Measurements from ENCODE around the gene CTH.

Gene CTH

GRCh38 chr1:70429219-70429618, 18.2 kb downstream of the CTH start:
- no peak overlapping the region for H3K4me3 ChIP-seq (ENCODE audit: low read length)
- TF ChIP-seq CTCF (conservative IDR thresholded peaks at IDR 0.05; ENCODE audit: low read depth, low read length): no peak
- DNase-seq (ENCODE audit: low read depth): no peak

- no peak for TF ChIP-seq CTCF (conservative IDR thresholded peaks at IDR 0.05; ENCODE audit: low read depth, low read length)
- DNase-seq (ENCODE audit: low read depth): no peak
- no peak overlapping the region for H3K4me3 ChIP-seq (ENCODE audit: low read length)
Observed at GRCh38 chr1:70429757-70430156, 18.7 kb downstream of the CTH start.

GRCh38 chr1:70431317-70431716, 20.2 kb downstream of the CTH start:
- no peak for TF ChIP-seq CTCF (conservative IDR thresholded peaks at IDR 0.05; ENCODE audit: low read depth, low read length)
- no peak for DNase-seq (ENCODE audit: low read depth)
- no peak overlapping the region for H3K4me3 ChIP-seq (ENCODE audit: low read length)

- no peak for TF ChIP-seq CTCF (conservative IDR thresholded peaks at IDR 0.05; ENCODE audit: low read depth, low read length)
- no peak overlapping the region for H3K4me3 ChIP-seq (ENCODE audit: low read length)
- DNase-seq (ENCODE audit: low read depth): no peak
Observed at GRCh38 chr1:70431874-70432273, 20.8 kb downstream of the CTH start.

GRCh38 chr1:70434253-70434859, 23.3 kb downstream of the CTH start:
- no peak for DNase-seq (ENCODE audit: low read depth)
- TF ChIP-seq CTCF (conservative IDR thresholded peaks at IDR 0.05; ENCODE audit: low read depth, low read length): no peak
- no peak overlapping the region for H3K4me3 ChIP-seq (ENCODE audit: low read length)

GRCh38 chr1:70436622-70437251, 25.7 kb downstream of the CTH start:
- no peak overlapping the region for H3K4me3 ChIP-seq (ENCODE audit: low read length)
- DNase-seq (ENCODE audit: low read depth): no peak
- TF ChIP-seq CTCF (conservative IDR thresholded peaks at IDR 0.05; ENCODE audit: low read depth, low read length): peak; percentile 39

GRCh38 chr1:70438529-70438928, 27.5 kb downstream of the CTH start:
- DNase-seq (ENCODE audit: low read depth): no peak
- no peak overlapping the region for H3K4me3 ChIP-seq (ENCODE audit: low read length)
- no peak for TF ChIP-seq CTCF (conservative IDR thresholded peaks at IDR 0.05; ENCODE audit: low read depth, low read length)

All from retinal pigment epithelial cell (primary cell).